HEK293 (cell line): ENCODE data around the gene VWA5B1.

Experiments used
- CTCF ChIA-PET: fragments of 350-600 bp; formaldehyde crosslinking; extraction: SDS; loops from one replicate; lab custom pipeline; 2021; ENCODE audit warnings: antibody characterized with exemption; lab: Yijun Ruan, JAX
- POLR2A ChIA-PET: fragments of 300-600 bp; formaldehyde crosslinking; extraction: SDS; loops from one replicate; lab custom pipeline; 2020; ENCODE audit warnings: antibody characterized with exemption, inconsistent platforms; lab: Yijun Ruan, JAX
- H3K27ac ChIP-seq: fragments of 200-500 bp; sonication (Bioruptor generic); 2 replicates; pipeline ENCODE4 v1.5.1; 2014; ENCODE audit warnings: low read depth, low read length, control low read depth, inconsistent platforms; ENCODE audit errors: extremely low read depth
- H3K36me3 ChIP-seq, 2 experiments: fragments of 200-500 bp in 1 of 2; sonication (Bioruptor generic) in 1 of 2; 1 replicate in 1 of 2; 2 replicates in 1 of 2; pipeline ENCODE4 v1.5.1; 2014 to 2017; ENCODE audit warnings: inconsistent platforms in 2 of 2, low read length in 2 of 2; ENCODE audit not compliant: control insufficient read depth in 2 of 2, insufficient read depth in 1 of 2
- H3K4me1 ChIP-seq: fragments of 200-500 bp; sonication (Bioruptor generic); 2 replicates; pipeline ENCODE4 v1.5.1; 2014; ENCODE audit warnings: mild to moderate bottlenecking, low read length, inconsistent platforms; ENCODE audit not compliant: control insufficient read depth, insufficient read depth
- H3K4me3 ChIP-seq: 2 replicates; pipeline ENCODE4 v1.5.1; 2011; ENCODE audit warnings: low read depth, mild to moderate bottlenecking, control low read depth, low read length, moderate library complexity
- H3K9me3 ChIP-seq: fragments of 200-500 bp; sonication (Bioruptor generic); 2 replicates; pipeline ENCODE4 v1.5.1; 2014; ENCODE audit warnings: low read depth, low read length, inconsistent platforms; ENCODE audit not compliant: control insufficient read depth, insufficient read depth
- FEZF1 ChIP-seq: fragments of 450-650 bp; formaldehyde crosslinking; IDR thresholded peaks from 2 replicates; pipeline ENCODE4 v1.5.1; 2016; ENCODE audit warnings: missing biosample characterization, missing genetic modification characterization
- GLI4 ChIP-seq: fragments of 450-650 bp; formaldehyde crosslinking; IDR thresholded peaks from 2 replicates; pipeline ENCODE4 v1.5.1; 2016; ENCODE audit warnings: missing biosample characterization, missing genetic modification characterization
- HOXC10 ChIP-seq: sonication (generic); formaldehyde crosslinking; IDR thresholded peaks from 2 replicates; pipeline ENCODE4 v1.8.1; 2023; ENCODE audit warnings: mild to moderate bottlenecking, missing genetic modification reagents
- KLF1 ChIP-seq: fragments of 450-650 bp; formaldehyde crosslinking; IDR thresholded peaks from 2 replicates; pipeline ENCODE4 v1.5.1; 2016; ENCODE audit warnings: missing biosample characterization, missing genetic modification characterization
- SCRT1 ChIP-seq: fragments of 450-650 bp; formaldehyde crosslinking; IDR thresholded peaks from 2 replicates; pipeline ENCODE4 v1.5.1; 2016; ENCODE audit warnings: missing biosample characterization, missing genetic modification characterization, borderline replicate concordance
- SCRT2 ChIP-seq: fragments of 450-650 bp; formaldehyde crosslinking; IDR thresholded peaks from 2 replicates; pipeline ENCODE4 v1.5.1; 2016; ENCODE audit warnings: missing biosample characterization, missing genetic modification characterization
- ZBTB48 ChIP-seq: fragments of 450-650 bp; formaldehyde crosslinking; IDR thresholded peaks from 2 replicates; pipeline ENCODE4 v1.5.1; 2016; ENCODE audit warnings: missing biosample characterization, missing genetic modification characterization
- ZBTB8A ChIP-seq: fragments of 450-650 bp; formaldehyde crosslinking; IDR thresholded peaks from 2 replicates; pipeline ENCODE4 v1.5.1; 2016; ENCODE audit warnings: missing biosample characterization, missing genetic modification characterization
- ZFP37 ChIP-seq: fragments of 450-650 bp; formaldehyde crosslinking; IDR thresholded peaks from 2 replicates; pipeline ENCODE4 v1.5.1; 2016; ENCODE audit warnings: missing biosample characterization, missing genetic modification characterization
- ZNF157 ChIP-seq: fragments of 450-650 bp; formaldehyde crosslinking; IDR thresholded peaks from 2 replicates; pipeline ENCODE4 v1.5.1; 2016; ENCODE audit warnings: missing biosample characterization, missing genetic modification characterization
- ZNF366 ChIP-seq: fragments of 450-650 bp; formaldehyde crosslinking; conservative IDR thresholded peaks from 2 replicates; pipeline ENCODE4 v1.5.1; 2016; ENCODE audit warnings: missing biosample characterization, missing genetic modification characterization
- ZNF394 ChIP-seq: fragments of 450-650 bp; formaldehyde crosslinking; IDR thresholded peaks from 2 replicates; pipeline ENCODE4 v1.5.1; 2016; ENCODE audit warnings: missing biosample characterization, missing genetic modification characterization, mild to moderate bottlenecking, moderate library complexity, borderline replicate concordance
- ZNF423 ChIP-seq: fragments of 450-650 bp; formaldehyde crosslinking; IDR thresholded peaks from 2 replicates; pipeline ENCODE4 v1.5.1; 2016; ENCODE audit warnings: missing biosample characterization, missing genetic modification characterization
- ZNF596 ChIP-seq: fragments of 450-650 bp; IDR thresholded peaks from 2 replicates; pipeline ENCODE4 v1.5.0; 2018; ENCODE audit warnings: missing biosample characterization, mild to moderate bottlenecking, missing genetic modification characterization, moderate library complexity
- ZNF785 ChIP-seq: fragments of 450-650 bp; formaldehyde crosslinking; IDR thresholded peaks from 2 replicates; pipeline ENCODE4 v1.5.1; 2016; ENCODE audit warnings: missing biosample characterization, missing genetic modification characterization
- TF ChIP-seq, protein P1 (sequence below): IDR thresholded peaks from 2 replicates; pipeline ENCODE4 v1.6.1; 2011; ENCODE audit warnings: mild to moderate bottlenecking, low read depth, low read length, borderline replicate concordance
- TF ChIP-seq, protein P2 (sequence below): fragments of 450-650 bp; formaldehyde crosslinking; IDR thresholded peaks from 2 replicates; pipeline ENCODE4 v1.5.1; 2016; ENCODE audit warnings: missing biosample characterization, missing genetic modification characterization
- TF ChIP-seq, protein P3 (sequence below): fragments of 450-650 bp; formaldehyde crosslinking; IDR thresholded peaks from 2 replicates; pipeline ENCODE4 v1.5.0; 2017; ENCODE audit warnings: missing biosample characterization, missing genetic modification characterization, borderline replicate concordance
- TF ChIP-seq, protein P4 (sequence below): fragments of 450-650 bp; formaldehyde crosslinking; IDR thresholded peaks from 2 replicates; pipeline ENCODE4 v1.5.1; 2016; ENCODE audit warnings: missing biosample characterization, missing genetic modification characterization, low read depth
- TF ChIP-seq, protein P5 (sequence below): sonication (generic); formaldehyde crosslinking; IDR thresholded peaks from 2 replicates; pipeline ENCODE4 v1.8.1; 2022; ENCODE audit warnings: mild to moderate bottlenecking, moderate library complexity, missing genetic modification reagents

The VWA5B1 gene, protein sequence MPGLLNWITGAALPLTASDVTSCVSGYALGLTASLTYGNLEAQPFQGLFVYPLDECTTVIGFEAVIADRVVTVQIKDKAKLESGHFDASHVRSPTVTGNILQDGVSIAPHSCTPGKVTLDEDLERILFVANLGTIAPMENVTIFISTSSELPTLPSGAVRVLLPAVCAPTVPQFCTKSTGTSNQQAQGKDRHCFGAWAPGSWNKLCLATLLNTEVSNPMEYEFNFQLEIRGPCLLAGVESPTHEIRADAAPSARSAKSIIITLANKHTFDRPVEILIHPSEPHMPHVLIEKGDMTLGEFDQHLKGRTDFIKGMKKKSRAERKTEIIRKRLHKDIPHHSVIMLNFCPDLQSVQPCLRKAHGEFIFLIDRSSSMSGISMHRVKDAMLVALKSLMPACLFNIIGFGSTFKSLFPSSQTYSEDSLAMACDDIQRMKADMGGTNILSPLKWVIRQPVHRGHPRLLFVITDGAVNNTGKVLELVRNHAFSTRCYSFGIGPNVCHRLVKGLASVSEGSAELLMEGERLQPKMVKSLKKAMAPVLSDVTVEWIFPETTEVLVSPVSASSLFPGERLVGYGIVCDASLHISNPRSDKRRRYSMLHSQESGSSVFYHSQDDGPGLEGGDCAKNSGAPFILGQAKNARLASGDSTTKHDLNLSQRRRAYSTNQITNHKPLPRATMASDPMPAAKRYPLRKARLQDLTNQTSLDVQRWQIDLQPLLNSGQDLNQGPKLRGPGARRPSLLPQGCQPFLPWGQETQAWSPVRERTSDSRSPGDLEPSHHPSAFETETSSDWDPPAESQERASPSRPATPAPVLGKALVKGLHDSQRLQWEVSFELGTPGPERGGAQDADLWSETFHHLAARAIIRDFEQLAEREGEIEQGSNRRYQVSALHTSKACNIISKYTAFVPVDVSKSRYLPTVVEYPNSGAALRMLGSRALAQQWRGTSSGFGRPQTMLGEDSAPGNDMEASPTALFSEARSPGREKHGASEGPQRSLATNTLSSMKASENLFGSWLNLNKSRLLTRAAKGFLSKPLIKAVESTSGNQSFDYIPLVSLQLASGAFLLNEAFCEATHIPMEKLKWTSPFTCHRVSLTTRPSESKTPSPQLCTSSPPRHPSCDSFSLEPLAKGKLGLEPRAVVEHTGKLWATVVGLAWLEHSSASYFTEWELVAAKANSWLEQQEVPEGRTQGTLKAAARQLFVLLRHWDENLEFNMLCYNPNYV

DNA sequence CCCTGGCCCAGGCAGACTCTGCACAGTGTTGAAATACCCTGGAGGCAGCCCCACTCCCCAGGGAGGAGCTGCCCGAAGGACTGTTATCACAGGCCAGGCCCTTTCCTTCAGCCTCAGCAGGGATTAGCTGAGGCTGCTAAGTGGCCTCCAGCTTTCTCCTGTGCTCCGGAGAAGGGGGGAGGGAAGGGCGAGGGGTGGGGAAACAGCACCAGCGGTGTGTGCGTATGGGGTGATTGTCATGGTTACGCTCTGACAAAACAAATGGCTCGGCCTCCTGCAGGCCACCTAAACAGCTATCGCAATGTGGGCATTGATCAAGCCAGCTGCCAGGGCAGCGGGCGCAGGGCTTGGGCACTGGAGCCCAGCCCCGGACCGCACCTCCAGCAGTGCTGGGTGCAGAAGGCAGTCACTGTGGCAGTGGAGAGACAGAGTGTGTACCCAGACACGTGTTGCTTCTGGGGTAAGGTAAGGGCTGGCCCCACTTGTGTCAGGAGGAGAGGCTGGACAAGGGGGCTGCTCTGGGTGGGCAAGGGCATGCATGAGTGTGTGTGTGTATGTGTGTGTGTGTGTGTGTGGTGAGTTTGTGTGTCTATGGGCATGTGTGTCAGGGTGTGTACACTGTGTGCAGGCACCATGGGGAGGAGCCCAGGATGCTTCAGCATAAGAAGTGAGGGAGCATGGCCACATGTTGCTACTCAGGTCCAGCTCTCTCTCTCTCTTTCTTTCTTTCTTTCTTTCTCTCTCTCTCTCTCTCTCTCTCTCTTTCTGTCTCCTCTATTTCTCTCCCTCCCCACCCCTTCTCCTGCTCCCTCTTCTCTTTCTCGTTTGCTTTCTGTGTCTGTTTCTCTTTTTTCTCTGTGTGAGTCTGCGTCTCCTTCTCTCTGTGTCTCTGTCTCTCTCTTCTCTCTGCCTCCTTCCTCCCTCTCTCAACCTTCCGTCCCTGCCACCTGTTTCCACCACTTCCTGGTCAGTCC, at the start of gene VWA5B1:
TSS of gene VWA5B1 (plus strand) at position 252 of the 974 bp plus-strand sequence. CDS start 19,727 bp downstream, outside the sequence.
- ChIA-PET CTCF (interaction anchor here (0.9 kb wide), 1 partner anchor 86 kb away, joined by 3 read pairs; no protein-coding TSS in a partner anchor), POLR2A (interaction anchor here (0.6 kb wide), 1 partner anchor 39 kb away, joined by 4 read pairs; no protein-coding TSS in a partner anchor)
- no peaks in the 10 kb centered on the region for H3K36me3 ChIP-seq
- H3K9me3 ChIP-seq: no peaks in the 10 kb centered on the region
- H3K4me1 ChIP-seq: peaks cover 4% of the 10 kb centered on the region; the same call in 1 of the 2 replicates
- no peak within 1 kb of the TSS for H3K4me3 ChIP-seq
- no peak within 1 kb of the TSS for H3K27ac ChIP-seq
- TF ChIP-seq HOXC10: no peak
- no peak for TF ChIP-seq ZFP37 (tag by site-specific recombination)
- TF ChIP-seq, protein P1, sequence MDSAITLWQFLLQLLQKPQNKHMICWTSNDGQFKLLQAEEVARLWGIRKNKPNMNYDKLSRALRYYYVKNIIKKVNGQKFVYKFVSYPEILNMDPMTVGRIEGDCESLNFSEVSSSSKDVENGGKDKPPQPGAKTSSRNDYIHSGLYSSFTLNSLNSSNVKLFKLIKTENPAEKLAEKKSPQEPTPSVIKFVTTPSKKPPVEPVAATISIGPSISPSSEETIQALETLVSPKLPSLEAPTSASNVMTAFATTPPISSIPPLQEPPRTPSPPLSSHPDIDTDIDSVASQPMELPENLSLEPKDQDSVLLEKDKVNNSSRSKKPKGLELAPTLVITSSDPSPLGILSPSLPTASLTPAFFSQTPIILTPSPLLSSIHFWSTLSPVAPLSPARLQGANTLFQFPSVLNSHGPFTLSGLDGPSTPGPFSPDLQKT: no peak
- TF ChIP-seq, protein P2, sequence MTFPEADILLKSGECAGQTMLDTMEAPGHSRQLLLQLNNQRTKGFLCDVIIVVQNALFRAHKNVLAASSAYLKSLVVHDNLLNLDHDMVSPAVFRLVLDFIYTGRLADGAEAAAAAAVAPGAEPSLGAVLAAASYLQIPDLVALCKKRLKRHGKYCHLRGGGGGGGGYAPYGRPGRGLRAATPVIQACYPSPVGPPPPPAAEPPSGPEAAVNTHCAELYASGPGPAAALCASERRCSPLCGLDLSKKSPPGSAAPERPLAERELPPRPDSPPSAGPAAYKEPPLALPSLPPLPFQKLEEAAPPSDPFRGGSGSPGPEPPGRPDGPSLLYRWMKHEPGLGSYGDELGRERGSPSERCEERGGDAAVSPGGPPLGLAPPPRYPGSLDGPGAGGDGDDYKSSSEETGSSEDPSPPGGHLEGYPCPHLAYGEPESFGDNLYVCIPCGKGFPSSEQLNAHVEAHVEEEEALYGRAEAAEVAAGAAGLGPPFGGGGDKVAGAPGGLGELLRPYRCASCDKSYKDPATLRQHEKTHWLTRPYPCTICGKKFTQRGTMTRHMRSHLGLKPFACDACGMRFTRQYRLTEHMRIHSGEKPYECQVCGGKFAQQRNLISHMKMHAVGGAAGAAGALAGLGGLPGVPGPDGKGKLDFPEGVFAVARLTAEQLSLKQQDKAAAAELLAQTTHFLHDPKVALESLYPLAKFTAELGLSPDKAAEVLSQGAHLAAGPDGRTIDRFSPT (tag by site-specific recombination): peak; percentile 63
- 0 out of 2 replicates have a peak, but pooled peaks have one; percentile 21 for TF ChIP-seq ZBTB48
- TF ChIP-seq ZNF785: 0 out of 2 replicates have a peak, but pooled peaks have one; percentile 41
- TF ChIP-seq KLF1 (tag by site-specific recombination): 0 out of 2 replicates have a peak, but pooled peaks have one; percentile 3
- TF ChIP-seq ZNF366 (tag by site-specific recombination): peak; percentile 55
- TF ChIP-seq ZNF423 (tag by site-specific recombination): peak; percentile 58; the same call in 1 of the 2 replicates
- TF ChIP-seq GLI4: no peak
- TF ChIP-seq, protein P3, sequence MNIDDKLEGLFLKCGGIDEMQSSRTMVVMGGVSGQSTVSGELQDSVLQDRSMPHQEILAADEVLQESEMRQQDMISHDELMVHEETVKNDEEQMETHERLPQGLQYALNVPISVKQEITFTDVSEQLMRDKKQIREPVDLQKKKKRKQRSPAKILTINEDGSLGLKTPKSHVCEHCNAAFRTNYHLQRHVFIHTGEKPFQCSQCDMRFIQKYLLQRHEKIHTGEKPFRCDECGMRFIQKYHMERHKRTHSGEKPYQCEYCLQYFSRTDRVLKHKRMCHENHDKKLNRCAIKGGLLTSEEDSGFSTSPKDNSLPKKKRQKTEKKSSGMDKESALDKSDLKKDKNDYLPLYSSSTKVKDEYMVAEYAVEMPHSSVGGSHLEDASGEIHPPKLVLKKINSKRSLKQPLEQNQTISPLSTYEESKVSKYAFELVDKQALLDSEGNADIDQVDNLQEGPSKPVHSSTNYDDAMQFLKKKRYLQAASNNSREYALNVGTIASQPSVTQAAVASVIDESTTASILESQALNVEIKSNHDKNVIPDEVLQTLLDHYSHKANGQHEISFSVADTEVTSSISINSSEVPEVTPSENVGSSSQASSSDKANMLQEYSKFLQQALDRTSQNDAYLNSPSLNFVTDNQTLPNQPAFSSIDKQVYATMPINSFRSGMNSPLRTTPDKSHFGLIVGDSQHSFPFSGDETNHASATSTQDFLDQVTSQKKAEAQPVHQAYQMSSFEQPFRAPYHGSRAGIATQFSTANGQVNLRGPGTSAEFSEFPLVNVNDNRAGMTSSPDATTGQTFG (tag by site-specific recombination): no peak
- TF ChIP-seq ZNF157: peak; percentile 14; the same call in 1 of the 2 replicates
- TF ChIP-seq ZNF394 (tag by site-specific recombination): peak; percentile 81; the same call in 1 of the 2 replicates
- TF ChIP-seq SCRT2 (tag by site-specific recombination): peak; percentile 100
- TF ChIP-seq, protein P4, sequence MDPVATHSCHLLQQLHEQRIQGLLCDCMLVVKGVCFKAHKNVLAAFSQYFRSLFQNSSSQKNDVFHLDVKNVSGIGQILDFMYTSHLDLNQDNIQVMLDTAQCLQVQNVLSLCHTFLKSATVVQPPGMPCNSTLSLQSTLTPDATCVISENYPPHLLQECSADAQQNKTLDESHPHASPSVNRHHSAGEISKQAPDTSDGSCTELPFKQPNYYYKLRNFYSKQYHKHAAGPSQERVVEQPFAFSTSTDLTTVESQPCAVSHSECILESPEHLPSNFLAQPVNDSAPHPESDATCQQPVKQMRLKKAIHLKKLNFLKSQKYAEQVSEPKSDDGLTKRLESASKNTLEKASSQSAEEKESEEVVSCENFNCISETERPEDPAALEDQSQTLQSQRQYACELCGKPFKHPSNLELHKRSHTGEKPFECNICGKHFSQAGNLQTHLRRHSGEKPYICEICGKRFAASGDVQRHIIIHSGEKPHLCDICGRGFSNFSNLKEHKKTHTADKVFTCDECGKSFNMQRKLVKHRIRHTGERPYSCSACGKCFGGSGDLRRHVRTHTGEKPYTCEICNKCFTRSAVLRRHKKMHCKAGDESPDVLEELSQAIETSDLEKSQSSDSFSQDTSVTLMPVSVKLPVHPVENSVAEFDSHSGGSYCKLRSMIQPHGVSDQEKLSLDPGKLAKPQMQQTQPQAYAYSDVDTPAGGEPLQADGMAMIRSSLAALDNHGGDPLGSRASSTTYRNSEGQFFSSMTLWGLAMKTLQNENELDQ: no peak
- peak; percentile 38; the same call in 1 of the 2 replicates for TF ChIP-seq ZBTB8A
- TF ChIP-seq ZNF596 (tag by site-specific recombination): peak; percentile 80
- peak; percentile 96 for TF ChIP-seq FEZF1
- peak; percentile 97 for TF ChIP-seq SCRT1 (tag by site-specific recombination)
- TF ChIP-seq, protein P5, sequence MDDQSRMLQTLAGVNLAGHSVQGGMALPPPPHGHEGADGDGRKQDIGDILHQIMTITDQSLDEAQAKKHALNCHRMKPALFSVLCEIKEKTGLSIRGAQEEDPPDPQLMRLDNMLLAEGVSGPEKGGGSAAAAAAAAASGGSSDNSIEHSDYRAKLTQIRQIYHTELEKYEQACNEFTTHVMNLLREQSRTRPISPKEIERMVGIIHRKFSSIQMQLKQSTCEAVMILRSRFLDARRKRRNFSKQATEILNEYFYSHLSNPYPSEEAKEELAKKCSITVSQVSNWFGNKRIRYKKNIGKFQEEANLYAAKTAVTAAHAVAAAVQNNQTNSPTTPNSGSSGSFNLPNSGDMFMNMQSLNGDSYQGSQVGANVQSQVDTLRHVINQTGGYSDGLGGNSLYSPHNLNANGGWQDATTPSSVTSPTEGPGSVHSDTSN (CRISPR knock-in tag): no peak
